PC-9 (cell line): ENCODE measurements around the gene PCGF3.

ENCODE experiments used
- EZH2 ChIP-seq: fragments of 200-600 bp; sonication (generic); IDR thresholded peaks from 2 replicates; pipeline ENCODE4 v1.8.0; 2017; ENCODE audit warnings: antibody characterized with exemption, low read depth
- TF ChIP-seq, protein P1 (sequence below): fragments of 200-600 bp; sonication (generic); conservative IDR thresholded peaks from 2 replicates; pipeline ENCODE4 v1.6.1; 2017; ENCODE audit warnings: mixed run types, antibody characterized with exemption, mild to moderate bottlenecking, moderate library complexity

DNA sequence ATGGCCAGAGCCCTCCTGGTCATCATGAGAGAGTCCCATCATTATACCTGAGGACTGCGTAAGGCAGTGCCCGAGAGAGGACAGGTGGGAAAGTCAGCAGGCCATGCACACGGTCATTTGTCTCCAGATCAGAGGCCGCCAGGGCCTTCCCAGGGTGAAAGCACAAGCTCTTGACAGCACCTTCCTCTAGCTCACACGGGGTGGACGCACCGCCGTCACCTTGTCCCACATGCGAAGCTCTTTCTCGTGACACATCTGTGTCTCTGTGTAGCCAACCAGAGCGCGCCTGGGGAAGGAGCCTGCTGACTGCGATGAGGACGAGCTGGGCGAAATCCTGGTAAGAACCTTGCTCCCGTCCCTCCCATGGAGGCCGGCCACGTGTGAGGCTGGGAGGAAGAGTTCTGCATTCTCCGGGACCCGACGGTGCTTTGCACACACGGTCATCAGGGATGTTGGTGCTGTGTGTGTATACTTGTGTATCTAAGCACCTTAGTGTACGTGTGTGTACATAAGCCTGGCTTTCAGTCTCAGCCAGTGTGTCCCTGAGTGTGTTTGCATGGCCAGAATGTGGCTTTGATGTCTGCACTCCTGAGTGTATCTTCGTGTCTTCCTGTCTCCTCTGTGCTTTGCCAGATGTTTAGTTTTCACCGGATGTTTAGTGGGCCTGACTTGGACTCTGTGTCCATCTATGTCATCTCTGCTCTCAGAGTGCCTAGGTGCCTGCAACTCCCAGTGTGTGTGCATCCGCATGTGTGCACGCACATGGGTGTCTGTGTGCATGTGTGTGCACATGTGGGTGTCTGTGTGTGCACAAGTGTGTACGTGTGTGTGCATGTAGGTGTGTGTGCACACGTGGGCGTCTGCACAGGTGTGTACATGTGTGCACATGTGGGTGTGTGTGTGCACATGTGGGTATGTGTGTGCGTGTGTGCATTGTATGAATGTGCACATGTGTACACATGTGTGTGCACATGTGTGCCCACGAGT, 46.7 kb upstream of the PCGF3 start:
- TF ChIP-seq, protein P1, sequence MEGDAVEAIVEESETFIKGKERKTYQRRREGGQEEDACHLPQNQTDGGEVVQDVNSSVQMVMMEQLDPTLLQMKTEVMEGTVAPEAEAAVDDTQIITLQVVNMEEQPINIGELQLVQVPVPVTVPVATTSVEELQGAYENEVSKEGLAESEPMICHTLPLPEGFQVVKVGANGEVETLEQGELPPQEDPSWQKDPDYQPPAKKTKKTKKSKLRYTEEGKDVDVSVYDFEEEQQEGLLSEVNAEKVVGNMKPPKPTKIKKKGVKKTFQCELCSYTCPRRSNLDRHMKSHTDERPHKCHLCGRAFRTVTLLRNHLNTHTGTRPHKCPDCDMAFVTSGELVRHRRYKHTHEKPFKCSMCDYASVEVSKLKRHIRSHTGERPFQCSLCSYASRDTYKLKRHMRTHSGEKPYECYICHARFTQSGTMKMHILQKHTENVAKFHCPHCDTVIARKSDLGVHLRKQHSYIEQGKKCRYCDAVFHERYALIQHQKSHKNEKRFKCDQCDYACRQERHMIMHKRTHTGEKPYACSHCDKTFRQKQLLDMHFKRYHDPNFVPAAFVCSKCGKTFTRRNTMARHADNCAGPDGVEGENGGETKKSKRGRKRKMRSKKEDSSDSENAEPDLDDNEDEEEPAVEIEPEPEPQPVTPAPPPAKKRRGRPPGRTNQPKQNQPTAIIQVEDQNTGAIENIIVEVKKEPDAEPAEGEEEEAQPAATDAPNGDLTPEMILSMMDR = no peak
- TF ChIP-seq EZH2 = no peak
